Stimulated activated CD4-positive, alpha-beta T cell treated with anti-CD3 and anti-CD28 coated beads, Interleukin-1b, Interleukin-23, amount 100 ng/mL, for 24 hours (primary cell): ENCODE data around the gene KCNMA1.
"Not testable (repeated sequence)": the region's sequence is repeated elsewhere in the genome, so short reads cannot be mapped to it uniquely, and the experiment has no call there.

ENCODE experiments used
- DNase-seq, 4 experiments: peaks; one replicate each; pipeline ENCODE4 v3.0.0-alpha.2; 2020; ENCODE audit warnings: low read depth in 4 of 4, low spot score in 1 of 4

Gene KCNMA1

GRCh38 chr10:77587416-77587790 lies 50.2 kb downstream of the KCNMA1 start:
- no peak for DNase-seq

- no peak for DNase-seq
Measured at GRCh38 chr10:77586719-77587415, 50.7 kb downstream of the KCNMA1 start.

- no peak for DNase-seq
Measured at GRCh38 chr10:77584938-77585337, 52.7 kb downstream of the KCNMA1 start.

- DNase-seq = no peak
Measured at GRCh38 chr10:77583527-77583926, 54.1 kb downstream of the KCNMA1 start.

GRCh38 chr10:77582710-77583115 lies 54.9 kb downstream of the KCNMA1 start:
- no peak for DNase-seq

GRCh38 chr10:77581738-77582137 lies 55.9 kb downstream of the KCNMA1 start:
- no peak for DNase-seq

GRCh38 chr10:77580482-77580881 lies 57.1 kb downstream of the KCNMA1 start:
- no peak for DNase-seq

GRCh38 chr10:77578583-77579227 lies 58.9 kb downstream of the KCNMA1 start:
- no peak for DNase-seq

- no peak for DNase-seq
Measured at GRCh38 chr10:77577666-77578229, 59.9 kb downstream of the KCNMA1 start.

GRCh38 chr10:77576444-77577032 lies 61.1 kb downstream of the KCNMA1 start:
- DNase-seq = no peak

- no peak for DNase-seq
Measured at GRCh38 chr10:77576007-77576367, 61.6 kb downstream of the KCNMA1 start.

GRCh38 chr10:77575271-77576006 lies 62.2 kb downstream of the KCNMA1 start:
- no peak for DNase-seq

GRCh38 chr10:77574438-77574837 lies 63.2 kb downstream of the KCNMA1 start:
- no peak for DNase-seq

GRCh38 chr10:77572520-77572919 lies 65.1 kb downstream of the KCNMA1 start:
- not testable (repeated sequence) for DNase-seq

- no peak for DNase-seq
Measured at GRCh38 chr10:77571490-77571889, 66.1 kb downstream of the KCNMA1 start.

- no peak for DNase-seq
Measured at GRCh38 chr10:77566914-77567566, 70.6 kb downstream of the KCNMA1 start.

GRCh38 chr10:77566236-77566635 lies 71.4 kb downstream of the KCNMA1 start:
- no peak for DNase-seq

- no peak for DNase-seq
Measured at GRCh38 chr10:77565590-77566023, 72.0 kb downstream of the KCNMA1 start.

GRCh38 chr10:77564731-77565589 lies 72.6 kb downstream of the KCNMA1 start:
- DNase-seq = no peak

- DNase-seq = no peak
Measured at GRCh38 chr10:77563638-77564270, 73.9 kb downstream of the KCNMA1 start.
